Measurements from ENCODE around the gene BEND3. TPM values are rescaled to one million over a fixed set of nuclear protein-coding genes. Genes with fewer than 3 reads are reported as not detected.

The BEND3 gene
- total and polyA plus RNA-seq, 2 experiments from 2014 or later, result 9.2 to 33.7 TPM

- no peaks in the 10 kb centered on the region for H3K9me3 Mint-ChIP-seq
- Histone ChIP-seq H3K79me2 (replicated peaks; ENCODE audit: insufficient read depth) (no peaks in the 10 kb centered on the region), H3K9me2 (ENCODE audit: insufficient read depth) (no peaks in the 10 kb centered on the region), H3K4me1 (ENCODE audit: insufficient read depth) (peaks cover 26% of the 10 kb centered on the region), H4K20me1 (replicated peaks; ENCODE audit: insufficient read depth) (no peaks in the 10 kb centered on the region), H3F3A (replicated peaks; ENCODE audit: low read depth) (peaks cover 26% of the 10 kb centered on the region), H3K36me3 (ENCODE audit: insufficient read depth) (no peaks in the 10 kb centered on the region), H2AFZ (peak overlapping the region; percentile 11; the same call in 1 of the 2 replicates), H3K4me3 (peak overlapping the region; percentile 31), H3K27ac (ENCODE audit: low read depth) (peak overlapping the region; percentile 73), H3K4me2 (peak overlapping the region; percentile 69), H3K27me3 (ENCODE audit: insufficient read depth) (no peaks in the 10 kb centered on the region)
- H3K36me3 Mint-ChIP-seq (ENCODE audit: low read depth), result no peaks in the 10 kb centered on the region; the same call in 1 of the 3 replicates
- no peak for TF ChIP-seq ZNF114 (CRISPR knock-in tag; IDR thresholded peaks at IDR 0.05)
- no peak for TF ChIP-seq EZH2phosphoT487 (IDR thresholded peaks at IDR 0.05; ENCODE audit: unreplicated experiment)
- TF ChIP-seq ZNF462 (CRISPR knock-in tag; IDR thresholded peaks at IDR 0.05), result no peak
- no peak for TF ChIP-seq ETS1 (IDR thresholded peaks at IDR 0.05)
- no peak for TF ChIP-seq CREB1 (CRISPR knock-in tag; IDR thresholded peaks at IDR 0.05; ENCODE audit: low read depth)
- TF ChIP-seq CTCF (conservative IDR thresholded peaks at IDR 0.05; ENCODE audit: low read depth in 2 of 2), result no peak
- TF ChIP-seq POLR2AphosphoS5 (IDR thresholded peaks at IDR 0.05; ENCODE audit: low read depth), result no peak
- TF ChIP-seq STAT1 (IDR thresholded peaks at IDR 0.05; ENCODE audit: unreplicated experiment), result no peak
- no peak for TF ChIP-seq JUNB (IDR thresholded peaks at IDR 0.05; ENCODE audit: unreplicated experiment)
- TF ChIP-seq EZH2 (IDR thresholded peaks at IDR 0.05; ENCODE audit: low read depth, unreplicated experiment), result no peak
- TF ChIP-seq REST (IDR thresholded peaks at IDR 0.05; ENCODE audit: unreplicated experiment), result no peak
- no peak for TF ChIP-seq NANOG (IDR thresholded peaks at IDR 0.05; ENCODE audit: borderline replicate concordance)
- TF ChIP-seq ZNF331 (CRISPR knock-in tag; IDR thresholded peaks at IDR 0.05; ENCODE audit: low read depth), result no peak
- H3K27ac Mint-ChIP-seq, result no peak overlapping the region
- peak overlapping the region; percentile 36; the same call in 2 of the 3 replicates for H3K4me3 Mint-ChIP-seq
- ATAC-seq (peak; percentile 90), DNase-seq (ENCODE audit: low spot score) (peak; percentile 80)
- H3K4me1 Mint-ChIP-seq, result peaks cover 39% of the 10 kb centered on the region
- peaks cover 8% of the 10 kb centered on the region for H3K27me3 Mint-ChIP-seq (ENCODE audit: insufficient read depth, low read depth, poor library complexity)
Observed at GRCh38 chr6:107061125-107062020, 53.9 kb downstream of the BEND3 start.

Data from GM23338 (cell line).